Neuronal stem cell (in vitro differentiated cells): ENCODE measurements around the gene RAMP1.

ENCODE experiments used
- DNase-seq: peaks from one replicate; pipeline ENCODE4 v3.0.0-alpha.2; 2013; ENCODE audit warnings: low spot score
- H2AFZ ChIP-seq: one replicate; pipeline ENCODE4 v1.6.1; 2013; ENCODE audit warnings: mild to moderate bottlenecking, low read length, inconsistent platforms
- H2AK5ac ChIP-seq: 2 replicates; pipeline ENCODE4 v1.6.1; 2013; ENCODE audit warnings: low read depth, mild to moderate bottlenecking, inconsistent platforms, low read length, moderate library complexity, mixed read lengths
- H2BK120ac ChIP-seq: 2 replicates; pipeline ENCODE4 v1.6.1; 2013; ENCODE audit warnings: low read depth, mild to moderate bottlenecking, inconsistent platforms, low read length, moderate library complexity, mixed read lengths
- H2BK12ac ChIP-seq: one replicate; pipeline ENCODE4 v1.6.1; 2013; ENCODE audit warnings: low read length, inconsistent platforms
- H2BK15ac ChIP-seq: 2 replicates; pipeline ENCODE4 v1.6.1; 2013; ENCODE audit warnings: mild to moderate bottlenecking, low read length, inconsistent platforms, mixed read lengths
- H2BK5ac ChIP-seq: one replicate; pipeline ENCODE4 v1.6.1; 2013; ENCODE audit warnings: inconsistent platforms, mild to moderate bottlenecking, low read length, moderate library complexity
- H3K14ac ChIP-seq: one replicate; pipeline ENCODE4 v1.6.1; 2013; ENCODE audit warnings: low read length, inconsistent platforms
- H3K18ac ChIP-seq: 2 replicates; pipeline ENCODE4 v1.6.1; 2013; ENCODE audit warnings: low read length, inconsistent platforms
- H3K23ac ChIP-seq: 2 replicates; pipeline ENCODE4 v1.6.1; 2013; ENCODE audit warnings: low read depth, mild to moderate bottlenecking, mixed read lengths, low read length, inconsistent platforms; ENCODE audit not compliant: poor library complexity
- H3K27ac ChIP-seq: replicated peaks from 3 replicates; pipeline ENCODE4 v1.5.1; 2013; ENCODE audit warnings: low read length, inconsistent platforms
- H3K27me3 ChIP-seq, 3 experiments: 2 replicates each; pipeline ENCODE4 v1.6.1; 2013; ENCODE audit warnings: low read length in 3 of 3, mild to moderate bottlenecking in 2 of 3, inconsistent platforms in 1 of 3, low read depth in 1 of 3, mixed read lengths in 1 of 3, moderate library complexity in 1 of 3; ENCODE audit not compliant: control insufficient read depth in 3 of 3, insufficient read depth in 3 of 3
- H3K36me3 ChIP-seq, 2 donors: replicated peaks in 1 of 2; 2 replicates each; pipeline ENCODE4 v1.6.1; 2013; ENCODE audit warnings: low read length in 2 of 2; ENCODE audit not compliant: control insufficient read depth in 2 of 2, insufficient read depth in 2 of 2
- H3K4ac ChIP-seq: 2 replicates; pipeline ENCODE4 v1.6.1; 2013; ENCODE audit warnings: inconsistent platforms, mild to moderate bottlenecking, low read length, moderate library complexity
- H3K4me1 ChIP-seq, 2 donors: 1 replicate in 1 of 2; 2 replicates in 1 of 2; pipeline ENCODE4 v1.6.1; 2013; ENCODE audit warnings: low read length in 2 of 2, low read depth in 1 of 2; ENCODE audit not compliant: control insufficient read depth in 2 of 2, insufficient read depth in 1 of 2
- H3K4me2 ChIP-seq: one replicate; pipeline ENCODE4 v1.6.1; 2013; ENCODE audit warnings: mild to moderate bottlenecking, low read length, inconsistent platforms; ENCODE audit not compliant: insufficient read depth, poor library complexity, severe bottlenecking
- H3K4me3 ChIP-seq, 2 donors: 2 replicates each; pipeline ENCODE4 v1.5.1; 2013; ENCODE audit warnings: low read length in 2 of 2, mild to moderate bottlenecking in 2 of 2, inconsistent platforms in 1 of 2, moderate library complexity in 1 of 2
- H3K79me1 ChIP-seq: one replicate; pipeline ENCODE4 v1.6.1; 2013; ENCODE audit warnings: low read depth, mild to moderate bottlenecking, inconsistent platforms, low read length, moderate library complexity
- H3K9ac ChIP-seq: one replicate; pipeline ENCODE4 v1.6.1; 2013; ENCODE audit warnings: mild to moderate bottlenecking, low read depth, low read length, inconsistent platforms; ENCODE audit not compliant: poor library complexity
- H3K9me3 ChIP-seq, 2 donors: replicated peaks in 1 of 2; 2 replicates each; pipeline versions ENCODE3 to v1.6.1; 2013; ENCODE audit warnings: low read length in 2 of 2, mild to moderate bottlenecking in 2 of 2, inconsistent platforms in 1 of 2, low read depth in 1 of 2, mixed read lengths in 1 of 2, moderate library complexity in 1 of 2; ENCODE audit not compliant: control insufficient read depth in 2 of 2, insufficient read depth in 1 of 2
- H4K8ac ChIP-seq: one replicate; pipeline ENCODE4 v1.6.1; 2013; ENCODE audit warnings: low read depth, mild to moderate bottlenecking, inconsistent platforms, low read length, moderate library complexity
- H4K91ac ChIP-seq: one replicate; pipeline ENCODE4 v1.6.1; 2013; ENCODE audit warnings: low read length, low read depth, mild to moderate bottlenecking, inconsistent platforms; ENCODE audit not compliant: poor library complexity
- WGBS, 2 donors: extraction: QIAGEN DNeasy Blood & Tissue Kit; methylation state at CpG; one replicate each; pipeline ENCODE4 v1.1.7; 2013; ENCODE audit warnings: missing lambda C conversion rate in 2 of 2, mixed read lengths in 1 of 2; ENCODE audit not compliant: insufficient read length in 2 of 2, insufficient replicate concordance in 1 of 2; ENCODE audit errors: extremely low coverage in 2 of 2; 5-methylcytosine and 5-hydroxymethylcytosine counted together

Gene RAMP1

DNA sequence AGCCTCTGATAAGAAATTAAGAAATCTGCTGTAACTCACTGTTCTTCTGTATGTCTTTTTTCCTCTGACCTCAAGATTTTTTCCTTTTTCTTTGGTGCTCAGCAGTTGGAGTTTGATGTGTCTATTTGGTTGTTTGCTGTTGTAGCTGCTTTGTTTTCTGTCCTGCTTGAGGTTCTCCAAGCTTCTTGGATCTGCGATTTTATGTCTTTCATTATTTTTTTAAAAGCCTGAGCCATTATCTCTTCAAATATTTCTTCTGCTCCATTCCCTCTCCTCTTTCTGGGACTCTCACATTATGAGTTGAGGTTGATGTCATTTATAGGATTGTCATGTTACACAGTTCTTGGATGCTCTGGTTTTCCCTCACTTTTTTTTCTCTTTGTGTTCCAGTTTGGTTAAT lies 47.7 kb downstream of the RAMP1 start:
- Histone ChIP-seq H4K91ac (no peak overlapping the region), H3K4ac (no peak overlapping the region), H2BK12ac (no peak overlapping the region), H2AK5ac (no peak overlapping the region), H2BK15ac (no peak overlapping the region), H3K79me1 (peaks cover 2% of the 10 kb centered on the region), H3K18ac (no peak overlapping the region), H2BK120ac (no peak overlapping the region), H2BK5ac (no peak overlapping the region), H3K27me3 (no peaks in the 10 kb centered on the region), H3K4me3 (no peak overlapping the region), H2AFZ (no peak overlapping the region), H3K14ac (no peak overlapping the region), H3K4me1 (no peaks in the 10 kb centered on the region), H3K4me2 (no peak overlapping the region), H3K36me3 (no peaks in the 10 kb centered on the region), H3K9ac (no peak overlapping the region), H3K23ac (no peak overlapping the region), H3K9me3 (peaks cover 0 to 10% of the 10 kb centered on the region in 2 donors), H3K27ac (no peak overlapping the region), H4K8ac (no peak overlapping the region)
- no peak for DNase-seq
- WGBS, 2 donors: no CpG with 5 or more reads among the region's 1 CpG

DNA sequence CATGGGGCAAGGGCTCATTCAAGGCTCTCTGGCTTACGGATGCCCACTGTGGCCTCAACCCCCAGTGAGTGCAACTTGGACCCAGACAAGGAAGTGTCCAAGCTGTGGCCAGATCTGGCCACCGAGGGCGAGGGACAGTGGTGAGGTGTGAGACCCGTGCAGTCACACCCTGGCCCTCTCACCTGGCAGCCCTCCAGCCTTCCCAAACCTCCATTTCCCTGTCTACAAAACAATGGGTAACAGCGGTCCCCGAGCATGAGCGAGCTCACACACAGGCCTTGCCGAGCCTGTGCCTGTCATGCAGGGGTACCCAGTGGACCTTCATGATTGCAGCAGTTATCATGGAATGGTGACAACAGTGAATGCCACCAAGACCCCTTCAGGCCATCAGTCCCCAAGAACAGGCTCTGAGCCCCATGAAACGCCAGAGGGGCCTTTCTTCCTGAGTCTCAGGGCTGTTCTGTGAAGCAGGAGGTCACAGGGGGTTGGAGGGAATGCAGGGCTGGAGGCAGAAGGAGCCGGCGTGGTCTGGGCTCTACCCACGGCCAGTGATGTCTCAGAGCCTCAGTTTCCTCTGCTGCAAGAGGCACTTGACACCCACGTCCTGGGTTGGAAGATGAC lies 49.8 kb downstream of the RAMP1 start:
- no peak overlapping the region for H3K23ac ChIP-seq
- H3K27me3 ChIP-seq: no peaks in the 10 kb centered on the region
- no peaks in the 10 kb centered on the region for H3K36me3 ChIP-seq
- no peak overlapping the region for H3K4me3 ChIP-seq
- H2BK5ac ChIP-seq: no peak overlapping the region
- DNase-seq: no peak
- H2BK15ac ChIP-seq: no peak overlapping the region
- no peak overlapping the region for H3K27ac ChIP-seq
- H3K9ac ChIP-seq: no peak overlapping the region
- WGBS, 2 donors: no CpG with 5 or more reads among the region's 13 CpGs
- H3K4ac ChIP-seq: no peak overlapping the region
- no peak overlapping the region for H3K14ac ChIP-seq
- no peak overlapping the region for H3K4me2 ChIP-seq
- H2BK12ac ChIP-seq: no peak overlapping the region
- peak overlapping the region; percentile 44 for H3K18ac ChIP-seq
- peaks cover 0 to 10% of the 10 kb centered on the region in 2 donors for H3K9me3 ChIP-seq
- H3K4me1 ChIP-seq: no peaks in the 10 kb centered on the region
- H2AK5ac ChIP-seq: peak overlapping the region; percentile 54
- H2BK120ac ChIP-seq: no peak overlapping the region
- no peaks in the 10 kb centered on the region for H3K79me1 ChIP-seq
- no peak overlapping the region for H4K91ac ChIP-seq
- no peak overlapping the region for H2AFZ ChIP-seq
- H4K8ac ChIP-seq: no peak overlapping the region

DNA sequence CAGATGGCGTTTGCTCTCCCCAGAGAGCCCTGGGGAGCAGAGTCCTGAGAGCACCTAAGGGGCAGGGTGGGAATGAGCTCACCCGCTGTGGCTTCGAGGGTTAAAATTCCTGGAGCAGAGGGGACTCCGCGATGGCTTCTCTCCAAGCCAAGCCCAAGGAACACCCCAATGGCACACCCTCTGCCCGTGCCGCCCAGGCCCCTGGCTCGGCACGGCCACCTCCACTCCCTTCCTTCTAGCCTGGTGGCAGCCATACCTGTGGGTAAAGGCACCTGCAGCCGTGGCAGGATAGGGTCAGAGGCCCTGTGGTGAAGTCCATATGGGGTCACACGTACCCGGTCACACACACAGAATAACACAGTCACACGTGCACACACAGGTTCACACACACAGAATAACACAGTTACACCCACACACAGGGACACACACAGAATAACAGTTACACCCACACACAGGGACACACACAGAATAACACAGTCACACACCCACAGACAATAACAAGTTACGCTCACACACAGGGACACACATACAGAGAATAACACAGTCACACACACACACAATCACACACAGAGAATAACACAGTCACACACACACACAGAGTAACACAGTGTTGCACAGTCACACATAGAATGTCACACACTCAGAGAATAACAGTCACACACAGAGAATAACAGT lies 50.5 kb downstream of the RAMP1 start:
- H3K36me3 ChIP-seq: no peaks in the 10 kb centered on the region
- H4K91ac ChIP-seq: no peak overlapping the region
- no peak overlapping the region for H2BK5ac ChIP-seq
- H4K8ac ChIP-seq: no peak overlapping the region
- no peak overlapping the region for H2BK15ac ChIP-seq
- no peak overlapping the region for H2AFZ ChIP-seq
- H3K9me3 ChIP-seq: peaks cover 0 to 10% of the 10 kb centered on the region in 2 donors
- H2BK12ac ChIP-seq: no peak overlapping the region
- peaks cover 0 to 2% (median 0%) of the 10 kb centered on the region in 3 experiments for H3K27me3 ChIP-seq
- no peak overlapping the region for H3K4ac ChIP-seq
- H2BK120ac ChIP-seq: no peak overlapping the region
- H3K4me3 ChIP-seq: peak overlapping the region in 1 of 2 donors; percentile 66
- H3K9ac ChIP-seq: no peak overlapping the region
- H3K4me1 ChIP-seq: no peaks in the 10 kb centered on the region
- H3K27ac ChIP-seq: no peak overlapping the region
- no peak overlapping the region for H3K14ac ChIP-seq
- no peak overlapping the region for H3K18ac ChIP-seq
- DNase-seq: no peak
- no peaks in the 10 kb centered on the region for H3K79me1 ChIP-seq
- no peak overlapping the region for H2AK5ac ChIP-seq
- no CpG with 5 or more reads among the region's 14 CpGs for whole genome bisulfite sequencing, 2 donors
- no peak overlapping the region for H3K23ac ChIP-seq
- H3K4me2 ChIP-seq: no peak overlapping the region

DNA sequence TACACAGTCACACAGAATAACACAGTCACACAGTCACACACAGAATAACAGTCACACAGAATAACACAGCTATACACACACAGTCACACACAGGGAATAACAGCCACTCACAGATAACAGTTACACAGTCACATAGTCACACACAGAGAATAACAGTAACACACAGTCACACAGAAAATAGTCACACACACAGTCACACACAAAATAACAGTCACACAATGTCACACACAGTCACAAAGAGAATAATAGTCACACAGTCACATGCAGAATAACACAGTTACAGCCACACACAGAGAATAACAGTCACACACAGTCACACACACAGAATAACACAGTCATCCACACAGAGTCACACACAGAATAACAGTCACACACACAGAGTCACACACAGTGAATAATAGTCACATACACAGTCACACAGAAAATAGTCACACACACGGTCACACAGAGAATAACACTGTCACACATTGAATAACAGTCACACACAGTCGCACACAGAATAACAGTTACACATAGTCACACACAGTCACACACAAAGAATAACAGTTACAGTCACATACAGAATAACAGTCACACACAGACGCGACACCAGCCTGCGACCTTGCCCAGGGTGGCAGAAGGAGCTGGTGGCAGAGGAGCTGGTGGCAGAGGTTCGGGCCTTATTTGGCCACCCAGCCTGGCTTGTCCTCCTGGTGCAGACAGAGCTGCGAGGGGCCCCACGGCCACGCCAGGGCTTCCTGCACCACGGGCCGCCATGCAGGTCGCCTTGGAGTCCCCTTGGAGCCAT lies 51.3 kb downstream of the RAMP1 start:
- no peak overlapping the region for H4K8ac ChIP-seq
- H3K14ac ChIP-seq: no peak overlapping the region
- no peak overlapping the region for H3K4ac ChIP-seq
- no peak overlapping the region for H2BK5ac ChIP-seq
- no peak overlapping the region for H3K4me2 ChIP-seq
- H3K23ac ChIP-seq: no peak overlapping the region
- no peak for DNase-seq
- H2BK15ac ChIP-seq: no peak overlapping the region
- H3K9me3 ChIP-seq: peaks cover 0 to 10% of the 10 kb centered on the region in 2 donors
- peak overlapping the region; percentile 22 for H3K9ac ChIP-seq
- no peaks in the 10 kb centered on the region for H3K79me1 ChIP-seq
- H2AK5ac ChIP-seq: no peak overlapping the region
- no peak overlapping the region for H2BK12ac ChIP-seq
- H3K27ac ChIP-seq: no peak overlapping the region
- no peak overlapping the region for H2AFZ ChIP-seq
- H4K91ac ChIP-seq: no peak overlapping the region
- WGBS, 2 donors: no CpG with 5 or more reads among the region's 12 CpGs
- H3K18ac ChIP-seq: no peak overlapping the region
- H3K36me3 ChIP-seq: no peaks in the 10 kb centered on the region
- H3K27me3 ChIP-seq: peaks cover 0 to 2% (median 0%) of the 10 kb centered on the region in 3 experiments
- no peak overlapping the region for H2BK120ac ChIP-seq
- H3K4me1 ChIP-seq: no peaks in the 10 kb centered on the region
- H3K4me3 ChIP-seq: no peak overlapping the region
